ENCODE data around the gene BMP6. TPM values are rescaled to one million over a fixed set of nuclear protein-coding genes. Genes with fewer than 3 reads are reported as not detected.

BMP6 gene
- total and polyA plus RNA-seq, 10 of the 15 experiments (the other 5 are each of a cell fraction or from before 2014, with no cell fraction given) = 0.02 to 0.15 (median 0.05) TPM; not detected in 5

DNA sequence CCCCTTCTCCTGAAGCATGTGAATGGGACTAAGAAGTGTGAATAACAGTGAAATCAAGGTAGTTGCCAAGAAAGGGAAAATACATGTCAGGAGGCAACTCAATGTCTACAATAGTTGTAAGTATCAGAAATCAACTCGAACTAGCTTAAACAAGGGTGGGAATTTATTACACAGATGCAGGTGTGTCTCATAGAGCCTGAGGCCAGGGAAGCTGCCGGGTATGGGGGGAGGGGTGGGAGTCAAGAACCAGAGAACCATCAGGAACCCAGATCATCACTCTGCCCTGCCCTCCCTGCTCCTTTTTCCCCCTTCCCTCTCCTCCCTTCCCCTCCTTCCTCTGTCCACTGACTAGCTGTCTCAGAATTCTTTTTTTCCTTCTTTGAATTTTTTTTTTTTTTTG lies 34.9 kb upstream of the BMP6 start (continued):
- no peak for TF ChIP-seq TCF3 (IDR thresholded peaks at IDR 0.05; ENCODE audit: borderline replicate concordance, insufficient read depth, low read depth, low read length)

DNA sequence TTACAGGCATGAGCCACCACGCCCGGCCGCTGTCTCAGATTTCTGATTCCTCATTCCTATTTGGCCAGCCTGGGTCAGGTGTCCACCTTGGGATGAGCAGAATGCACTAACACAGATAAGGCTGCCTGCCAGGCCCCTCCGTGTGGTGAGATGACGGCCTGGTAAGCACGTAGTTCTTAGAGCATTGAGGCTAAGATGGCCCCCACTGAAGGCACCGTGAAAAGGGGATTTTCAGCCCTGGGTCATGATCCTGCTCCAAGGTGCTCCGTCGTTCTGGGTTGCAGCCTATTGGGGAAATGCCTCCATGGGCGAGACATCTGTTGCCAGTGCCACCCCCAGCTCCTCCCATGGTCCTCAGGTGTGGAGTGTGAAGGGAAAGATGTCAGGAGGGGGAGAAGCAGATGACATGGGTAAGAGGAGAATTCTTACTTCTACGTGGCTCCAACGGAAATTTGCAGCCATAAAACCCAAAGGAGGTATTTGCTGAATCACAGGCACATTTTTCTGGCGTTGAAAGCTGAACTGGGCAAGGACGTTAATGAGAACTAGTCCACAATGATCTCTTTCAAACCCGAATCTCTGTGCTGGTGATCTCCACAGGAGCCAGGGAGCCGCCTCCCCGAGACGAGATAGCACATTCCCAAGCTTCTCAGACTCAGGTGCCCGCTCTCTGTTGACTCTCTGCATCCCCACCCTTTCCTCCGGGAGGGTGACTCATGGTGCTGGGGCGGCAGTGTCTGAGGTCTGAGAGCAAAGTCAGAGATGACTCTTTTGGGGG lies 34.0 kb upstream of the BMP6 start:
- Histone ChIP-seq H3K4me3 (no peak overlapping the region), H4K20me1 (ENCODE audit: control insufficient read depth, insufficient read depth) (no peaks in the 10 kb centered on the region), H3K9ac (ENCODE audit: control insufficient read depth, insufficient read depth, low read length) (no peak overlapping the region), H2AFZ (ENCODE audit: control insufficient read depth, low read depth, low read length) (no peak overlapping the region), H3K4me1 (ENCODE audit: control insufficient read depth, insufficient read depth, low read length) (no peaks in the 10 kb centered on the region), H3K27ac (ENCODE audit: control insufficient read depth, insufficient read depth) (no peak overlapping the region), H3K9me3 (replicated peaks; ENCODE audit: control insufficient read depth, insufficient read depth, low read length) (no peaks in the 10 kb centered on the region), H3K79me2 (ENCODE audit: control insufficient read depth, insufficient read depth, low read length) (no peaks in the 10 kb centered on the region), H3K36me3 (ENCODE audit: control insufficient read depth in 2 of 2, insufficient read depth in 2 of 2, low read length in 1 of 2) (no peaks in the 10 kb centered on the region), H3K27me3 (replicated peaks in 1 of 2; ENCODE audit: control insufficient read depth in 2 of 2, insufficient read depth in 2 of 2, low read length in 1 of 2) (no peaks in the 10 kb centered on the region; a peak in 1 of 4 replicates), H3K4me2 (ENCODE audit: control insufficient read depth, insufficient read depth) (no peak overlapping the region)
- 32% methylated on average over 21 of the region's 21 CpGs for WGBS (ENCODE audit: insufficient coverage, insufficient replicate concordance, low lambda C conversion rate, missing lambda C conversion rate)
- SMC1A ChIA-PET (ENCODE audit: uncharacterized antibody, unreplicated experiment) = no interaction called here
- FAIRE-seq (no peak), DNase-seq (ENCODE audit: low read depth, low spot score) (no peak), ATAC-seq (no peak)
- CTCF ChIA-PET = no interaction called here
- POLR2A ChIA-PET = interaction anchor here (0.7 kb wide), 1 partner anchor 23 kb away, joined by 4 read pairs; no protein-coding TSS in a partner anchor
- no TSS peak for BruUV-seq (replicated peaks)
- RAD21 ChIA-PET (ENCODE audit: unreplicated experiment) = no interaction called here
- TF ChIP-seq CEBPB (IDR thresholded peaks at IDR 0.05; ENCODE audit: borderline replicate concordance in 1 of 2, low read depth in 2 of 2, low read length in 2 of 2) (no peak), BMI1 (IDR thresholded peaks at IDR 0.05; ENCODE audit: borderline replicate concordance) (no peak), SUPT20H (IDR thresholded peaks at IDR 0.05; ENCODE audit: borderline replicate concordance, control insufficient read depth, low read depth, low read length) (no peak), ZBED1 (IDR thresholded peaks at IDR 0.05; ENCODE audit: borderline replicate concordance) (no peak), ATF7 (IDR thresholded peaks at IDR 0.05; ENCODE audit: low read depth) (no peak), CHD1 (IDR thresholded peaks at IDR 0.05; ENCODE audit: low read depth, low read length) (no peak), HDGF (IDR thresholded peaks at IDR 0.05) (no peak)
- in situ Hi-C loops (cut with MboI) = no loop called here
- intact Hi-C loops (cut with micrococcal nuclease; ENCODE audit: unreplicated experiment) = no loop called here
